HepG2 (cell line): ENCODE measurements around the gene STX5.

Experiments used
- NPAS2 ChIP-seq: sonication (generic); formaldehyde crosslinking; IDR thresholded peaks from 2 replicates; pipeline ENCODE4 v1.8.0; 2022; ENCODE audit warnings: mild to moderate bottlenecking, missing genetic modification reagents, borderline replicate concordance
- SOX6 ChIP-seq, 2 experiments: fragments of 450-650 bp in 1 of 2; sonication (generic) in 1 of 2; formaldehyde crosslinking in 1 of 2; IDR thresholded peaks; 2 replicates each; pipeline versions ENCODE4 v1.4.0 to v1.6.1; 2017 to 2020; ENCODE audit warnings: antibody characterized with exemption in 1 of 2, mild to moderate bottlenecking in 1 of 2, missing genetic modification reagents in 1 of 2
- SRF ChIP-seq: IDR thresholded peaks from 2 replicates; pipeline ENCODE4 v1.6.1; 2011; ENCODE audit warnings: mild to moderate bottlenecking, low read depth, low read length, moderate library complexity
- YY1 ChIP-seq: IDR thresholded peaks from 2 replicates; pipeline ENCODE4 v1.6.1; 2011; ENCODE audit warnings: low read length, low read depth, moderate library complexity, mild to moderate bottlenecking; ENCODE audit not compliant: insufficient read depth, insufficient replicate concordance
- TF ChIP-seq, protein P1 (sequence below): sonication (generic); formaldehyde crosslinking; IDR thresholded peaks from 2 replicates; pipeline ENCODE4 v1.5.0; 2020; ENCODE audit warnings: mild to moderate bottlenecking, missing genetic modification reagents, moderate library complexity

DNA sequence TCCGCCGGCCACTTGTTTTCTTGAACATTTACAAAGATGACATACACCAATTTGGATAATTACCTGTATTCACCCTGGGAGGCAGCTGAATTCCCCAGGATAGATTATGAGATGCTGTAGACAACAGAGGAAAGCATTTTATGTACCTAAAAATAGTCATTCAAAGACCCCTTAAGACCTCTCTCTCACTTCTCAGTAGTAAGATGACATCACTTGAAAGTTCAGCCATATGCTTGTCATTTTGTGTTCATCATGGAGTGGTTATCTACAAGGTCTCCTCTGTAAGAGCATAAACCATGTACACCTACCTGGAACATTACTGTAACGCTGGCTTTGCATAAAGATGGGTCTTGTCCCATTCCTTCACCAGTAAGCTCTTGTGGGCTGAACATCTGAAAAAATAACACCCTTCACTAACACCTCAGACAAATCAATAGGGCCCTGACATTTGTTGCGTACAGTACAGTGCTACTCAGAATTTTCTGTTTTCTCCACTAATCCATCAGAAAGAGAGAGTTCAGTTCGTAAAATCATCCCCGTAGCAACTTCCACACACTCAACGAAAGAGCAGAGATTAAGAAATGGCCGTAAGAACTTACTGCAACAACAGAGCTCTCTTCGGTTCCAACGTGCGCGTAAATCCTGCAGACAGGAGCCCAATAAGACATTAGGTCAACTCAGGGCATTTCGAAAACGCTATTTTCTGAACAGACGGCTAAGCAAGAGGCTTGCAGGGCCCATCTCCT, 23.1 kb upstream of the STX5 start:
- TF ChIP-seq SOX6 (IDR thresholded peaks at IDR 0.05) (no peak), SOX6 (CRISPR knock-in tag; IDR thresholded peaks at IDR 0.05) (no peak), YY1 (no peak), NPAS2 (no peak), SRF (no peak)
- TF ChIP-seq, protein P1, sequence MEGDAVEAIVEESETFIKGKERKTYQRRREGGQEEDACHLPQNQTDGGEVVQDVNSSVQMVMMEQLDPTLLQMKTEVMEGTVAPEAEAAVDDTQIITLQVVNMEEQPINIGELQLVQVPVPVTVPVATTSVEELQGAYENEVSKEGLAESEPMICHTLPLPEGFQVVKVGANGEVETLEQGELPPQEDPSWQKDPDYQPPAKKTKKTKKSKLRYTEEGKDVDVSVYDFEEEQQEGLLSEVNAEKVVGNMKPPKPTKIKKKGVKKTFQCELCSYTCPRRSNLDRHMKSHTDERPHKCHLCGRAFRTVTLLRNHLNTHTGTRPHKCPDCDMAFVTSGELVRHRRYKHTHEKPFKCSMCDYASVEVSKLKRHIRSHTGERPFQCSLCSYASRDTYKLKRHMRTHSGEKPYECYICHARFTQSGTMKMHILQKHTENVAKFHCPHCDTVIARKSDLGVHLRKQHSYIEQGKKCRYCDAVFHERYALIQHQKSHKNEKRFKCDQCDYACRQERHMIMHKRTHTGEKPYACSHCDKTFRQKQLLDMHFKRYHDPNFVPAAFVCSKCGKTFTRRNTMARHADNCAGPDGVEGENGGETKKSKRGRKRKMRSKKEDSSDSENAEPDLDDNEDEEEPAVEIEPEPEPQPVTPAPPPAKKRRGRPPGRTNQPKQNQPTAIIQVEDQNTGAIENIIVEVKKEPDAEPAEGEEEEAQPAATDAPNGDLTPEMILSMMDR (CRISPR knock-in tag), result no peak
